ENCODE data around the gene DGKB. TPM values are rescaled to one million over a fixed set of nuclear protein-coding genes. Genes with fewer than 3 reads are reported as not detected.
A peak's percentile ranks its signal among the peaks of the same experiment; 100 is the strongest.

The DGKB gene
- total RNA-seq, 1 donor from 2014 or later = 0.72 TPM

DNA sequence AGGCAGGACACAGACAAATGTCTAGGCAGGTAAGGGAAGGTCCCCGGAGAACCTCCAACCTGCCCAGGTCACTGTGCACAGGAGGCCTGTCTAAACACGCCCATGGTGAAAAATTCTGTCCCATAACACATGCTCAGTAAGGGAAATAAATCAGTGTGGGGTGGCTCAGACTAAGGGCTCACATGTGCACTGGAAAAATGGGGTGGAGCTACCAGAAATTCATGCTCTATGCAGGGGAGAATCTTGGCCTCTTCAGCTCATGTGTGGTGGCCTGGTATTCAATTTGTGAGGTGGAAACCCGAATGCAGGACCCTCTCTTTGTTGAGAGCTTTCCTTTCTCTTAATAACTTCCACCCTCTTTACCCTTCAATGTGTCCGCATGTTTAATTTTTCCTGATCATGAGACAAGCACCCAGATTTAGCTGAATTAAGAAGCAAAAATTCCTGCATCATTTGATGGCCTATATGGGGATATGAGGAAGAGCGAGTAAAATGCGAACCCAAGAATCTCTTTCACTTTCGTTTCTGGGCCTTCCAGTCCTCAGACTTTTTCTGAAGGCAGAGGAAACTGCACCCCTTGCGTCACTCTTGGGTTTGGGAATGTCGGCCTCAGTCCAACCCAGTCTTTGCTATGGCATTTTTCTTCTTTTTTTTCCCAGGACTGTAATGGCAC, 163.2 kb downstream of the DGKB start:
- no peak for DNase-seq (ENCODE audit: low read depth, low spot score)
- Mint-ChIP-seq H3K36me3 (ENCODE audit: low read depth) (peaks cover 10% of the 10 kb centered on the region), H3K27ac (ENCODE audit: unreplicated experiment) (no peak overlapping the region), H3K27me3 (ENCODE audit: low read depth) (no peaks in the 10 kb centered on the region), H3K4me3 (no peak overlapping the region), H3K9me3 (peaks cover 13% of the 10 kb centered on the region), H3K4me1 (no peaks in the 10 kb centered on the region)
- TF ChIP-seq, protein P1, sequence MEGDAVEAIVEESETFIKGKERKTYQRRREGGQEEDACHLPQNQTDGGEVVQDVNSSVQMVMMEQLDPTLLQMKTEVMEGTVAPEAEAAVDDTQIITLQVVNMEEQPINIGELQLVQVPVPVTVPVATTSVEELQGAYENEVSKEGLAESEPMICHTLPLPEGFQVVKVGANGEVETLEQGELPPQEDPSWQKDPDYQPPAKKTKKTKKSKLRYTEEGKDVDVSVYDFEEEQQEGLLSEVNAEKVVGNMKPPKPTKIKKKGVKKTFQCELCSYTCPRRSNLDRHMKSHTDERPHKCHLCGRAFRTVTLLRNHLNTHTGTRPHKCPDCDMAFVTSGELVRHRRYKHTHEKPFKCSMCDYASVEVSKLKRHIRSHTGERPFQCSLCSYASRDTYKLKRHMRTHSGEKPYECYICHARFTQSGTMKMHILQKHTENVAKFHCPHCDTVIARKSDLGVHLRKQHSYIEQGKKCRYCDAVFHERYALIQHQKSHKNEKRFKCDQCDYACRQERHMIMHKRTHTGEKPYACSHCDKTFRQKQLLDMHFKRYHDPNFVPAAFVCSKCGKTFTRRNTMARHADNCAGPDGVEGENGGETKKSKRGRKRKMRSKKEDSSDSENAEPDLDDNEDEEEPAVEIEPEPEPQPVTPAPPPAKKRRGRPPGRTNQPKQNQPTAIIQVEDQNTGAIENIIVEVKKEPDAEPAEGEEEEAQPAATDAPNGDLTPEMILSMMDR (conservative IDR thresholded peaks at IDR 0.05) = no peak

DNA sequence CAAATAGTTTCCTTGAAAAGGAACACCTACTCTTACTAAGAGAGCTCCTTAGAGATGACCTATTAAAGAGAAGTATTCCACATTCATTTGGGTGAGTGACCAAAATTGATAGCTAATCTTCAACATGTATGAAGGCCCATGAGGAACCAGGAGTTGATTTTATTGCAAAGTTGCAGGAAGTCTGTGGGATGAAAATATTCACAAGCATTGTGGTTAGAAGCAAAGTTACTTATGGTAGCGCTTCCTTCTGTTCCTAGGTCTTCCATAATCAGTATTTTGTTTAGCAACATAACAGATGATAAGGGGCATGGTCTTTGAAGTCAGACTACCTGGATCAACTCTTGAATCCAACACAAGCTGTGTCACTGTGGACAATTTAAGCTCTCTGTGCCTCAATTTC, 164.5 kb downstream of the DGKB start:
- peaks cover 2% of the 10 kb centered on the region for H3K36me3 Mint-ChIP-seq (ENCODE audit: low read depth)
- H3K27ac Mint-ChIP-seq (ENCODE audit: unreplicated experiment) = no peak overlapping the region
- no peak overlapping the region for H3K4me3 Mint-ChIP-seq
- no peaks in the 10 kb centered on the region for H3K27me3 Mint-ChIP-seq (ENCODE audit: low read depth)
- no peak for DNase-seq (ENCODE audit: low read depth, low spot score)
- TF ChIP-seq, protein P1 (conservative IDR thresholded peaks at IDR 0.05) = no peak
- peaks cover 10% of the 10 kb centered on the region for H3K9me3 Mint-ChIP-seq
- H3K4me1 Mint-ChIP-seq = no peaks in the 10 kb centered on the region

DNA sequence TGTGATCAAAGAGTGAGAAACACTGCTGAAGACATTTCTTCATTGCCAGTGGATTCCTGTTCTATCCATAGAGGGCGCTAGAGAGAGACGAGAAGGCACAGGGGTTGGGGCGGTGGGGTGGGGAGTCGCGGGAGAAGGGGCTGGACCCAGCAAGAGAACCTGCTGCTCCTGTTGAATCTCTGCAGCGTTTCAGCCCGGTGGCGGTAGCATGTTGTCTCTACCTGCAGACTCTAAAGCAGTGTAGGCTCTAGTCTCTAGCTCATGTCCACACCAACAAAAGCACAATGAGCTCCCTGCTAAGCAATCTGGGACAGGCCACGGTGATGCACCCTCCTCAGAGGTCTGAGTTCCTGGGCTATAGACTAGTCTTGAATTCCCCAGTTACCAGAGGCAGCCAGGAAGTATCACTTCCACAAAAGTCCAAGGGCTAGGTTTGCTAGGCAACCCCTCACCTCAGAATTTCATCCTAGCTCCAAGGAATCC, 167.7 kb downstream of the DGKB start:
- Mint-ChIP-seq H3K27me3 (ENCODE audit: low read depth) (no peaks in the 10 kb centered on the region), H3K36me3 (ENCODE audit: low read depth) (no peaks in the 10 kb centered on the region), H3K9me3 (peaks cover 4% of the 10 kb centered on the region), H3K4me1 (no peaks in the 10 kb centered on the region), H3K27ac (ENCODE audit: unreplicated experiment) (no peak overlapping the region), H3K4me3 (no peak overlapping the region)
- peak; percentile 1 for DNase-seq (ENCODE audit: low read depth, low spot score)
- TF ChIP-seq, protein P1 (conservative IDR thresholded peaks at IDR 0.05) = peak; percentile 59

DNA sequence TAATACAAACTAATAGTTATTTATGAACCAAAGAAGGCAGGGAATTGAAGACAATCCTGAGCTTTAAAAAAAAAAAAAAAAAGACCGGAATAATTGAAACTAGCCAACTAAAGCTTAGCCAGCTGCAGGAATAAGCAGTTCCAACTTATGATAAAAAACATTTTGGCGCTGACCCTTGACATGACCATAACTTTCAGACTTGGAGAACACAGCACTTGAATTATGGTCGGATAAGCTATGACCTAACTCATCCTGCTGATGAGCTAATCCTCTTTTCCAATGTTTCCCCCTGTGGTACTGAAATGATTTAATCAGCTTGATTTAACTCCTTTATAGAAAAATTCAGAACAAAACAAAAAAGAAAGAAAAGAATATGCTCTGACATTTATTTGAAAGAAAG, 181.8 kb downstream of the DGKB start:
- no peak for DNase-seq (ENCODE audit: low read depth, low spot score)
- Mint-ChIP-seq H3K9me3 (no peaks in the 10 kb centered on the region), H3K27me3 (ENCODE audit: low read depth) (no peaks in the 10 kb centered on the region), H3K4me3 (no peak overlapping the region), H3K36me3 (ENCODE audit: low read depth) (no peaks in the 10 kb centered on the region), H3K4me1 (no peaks in the 10 kb centered on the region), H3K27ac (ENCODE audit: unreplicated experiment) (no peak overlapping the region)
- TF ChIP-seq, protein P1 (conservative IDR thresholded peaks at IDR 0.05) = no peak

DNA sequence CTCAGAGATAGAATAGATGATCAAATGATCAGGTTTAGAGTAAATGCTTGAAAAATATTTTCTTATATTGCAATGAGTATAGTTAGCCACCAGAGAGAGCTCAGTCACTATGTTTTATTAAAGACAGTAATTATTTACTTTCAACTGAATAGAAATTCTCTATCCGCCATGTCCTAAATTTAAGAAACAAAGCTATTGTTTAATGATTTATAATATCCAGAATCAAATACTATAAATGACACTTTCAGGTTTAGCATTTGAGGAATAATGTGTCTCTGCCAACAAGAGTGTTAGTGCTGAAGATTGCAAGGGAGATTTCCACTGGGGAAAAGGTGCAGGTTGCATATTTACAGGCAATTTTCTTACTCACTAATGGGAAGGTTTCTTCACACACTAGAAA, 184.7 kb downstream of the DGKB start:
- Mint-ChIP-seq H3K4me3 (no peak overlapping the region), H3K9me3 (no peaks in the 10 kb centered on the region), H3K36me3 (ENCODE audit: low read depth) (no peaks in the 10 kb centered on the region), H3K27ac (ENCODE audit: unreplicated experiment) (no peak overlapping the region), H3K27me3 (ENCODE audit: low read depth) (peaks cover 4% of the 10 kb centered on the region), H3K4me1 (no peaks in the 10 kb centered on the region)
- TF ChIP-seq, protein P1 (conservative IDR thresholded peaks at IDR 0.05) = peak; percentile 79
- DNase-seq (ENCODE audit: low read depth, low spot score) = no peak

All from neural crest cell (in vitro differentiated cells).